ENCODE measurements around the gene DCHS2. TPM values are rescaled to one million over a fixed set of nuclear protein-coding genes. Genes with fewer than 3 reads are reported as not detected.

The DCHS2 gene
- total RNA-seq, 1 donor from 2014 or later = 4.1 TPM

DNA sequence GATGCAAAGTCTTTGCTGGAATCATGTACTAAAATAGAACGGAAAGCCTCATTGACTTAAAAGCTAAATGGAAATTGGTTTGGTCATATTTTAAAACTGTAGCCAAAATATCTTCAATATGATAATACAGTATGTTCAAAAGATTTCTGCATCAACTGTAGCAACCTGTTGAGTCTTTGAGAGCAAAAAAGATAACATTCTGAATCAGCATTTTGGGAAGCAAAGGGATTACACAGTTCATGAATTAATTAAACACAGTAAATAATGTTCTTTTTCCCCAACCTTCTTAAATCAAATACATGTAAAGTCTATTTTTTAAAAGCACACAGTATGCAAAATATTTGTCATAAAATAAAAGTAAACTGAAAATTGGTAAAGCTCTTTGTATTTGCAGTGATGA lies 50.5 kb downstream of the DCHS2 start:
- no peak for DNase-seq (ENCODE audit: low spot score in 2 of 2, unreplicated experiment in 2 of 2)
- TF ChIP-seq, protein P1, sequence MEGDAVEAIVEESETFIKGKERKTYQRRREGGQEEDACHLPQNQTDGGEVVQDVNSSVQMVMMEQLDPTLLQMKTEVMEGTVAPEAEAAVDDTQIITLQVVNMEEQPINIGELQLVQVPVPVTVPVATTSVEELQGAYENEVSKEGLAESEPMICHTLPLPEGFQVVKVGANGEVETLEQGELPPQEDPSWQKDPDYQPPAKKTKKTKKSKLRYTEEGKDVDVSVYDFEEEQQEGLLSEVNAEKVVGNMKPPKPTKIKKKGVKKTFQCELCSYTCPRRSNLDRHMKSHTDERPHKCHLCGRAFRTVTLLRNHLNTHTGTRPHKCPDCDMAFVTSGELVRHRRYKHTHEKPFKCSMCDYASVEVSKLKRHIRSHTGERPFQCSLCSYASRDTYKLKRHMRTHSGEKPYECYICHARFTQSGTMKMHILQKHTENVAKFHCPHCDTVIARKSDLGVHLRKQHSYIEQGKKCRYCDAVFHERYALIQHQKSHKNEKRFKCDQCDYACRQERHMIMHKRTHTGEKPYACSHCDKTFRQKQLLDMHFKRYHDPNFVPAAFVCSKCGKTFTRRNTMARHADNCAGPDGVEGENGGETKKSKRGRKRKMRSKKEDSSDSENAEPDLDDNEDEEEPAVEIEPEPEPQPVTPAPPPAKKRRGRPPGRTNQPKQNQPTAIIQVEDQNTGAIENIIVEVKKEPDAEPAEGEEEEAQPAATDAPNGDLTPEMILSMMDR (IDR thresholded peaks at IDR 0.05; ENCODE audit: unreplicated experiment) = no peak
- H3K36me3 Mint-ChIP-seq = no peaks in the 10 kb centered on the region
- peaks cover 12% of the 10 kb centered on the region for H3K27me3 Mint-ChIP-seq (ENCODE audit: low read depth)
- H3K4me3 Mint-ChIP-seq = no peak overlapping the region
- H3K27ac Mint-ChIP-seq = no peak overlapping the region
- peaks cover 3% of the 10 kb centered on the region for H3K4me1 Mint-ChIP-seq
- no peaks in the 10 kb centered on the region for H3K9me3 Mint-ChIP-seq

DNA sequence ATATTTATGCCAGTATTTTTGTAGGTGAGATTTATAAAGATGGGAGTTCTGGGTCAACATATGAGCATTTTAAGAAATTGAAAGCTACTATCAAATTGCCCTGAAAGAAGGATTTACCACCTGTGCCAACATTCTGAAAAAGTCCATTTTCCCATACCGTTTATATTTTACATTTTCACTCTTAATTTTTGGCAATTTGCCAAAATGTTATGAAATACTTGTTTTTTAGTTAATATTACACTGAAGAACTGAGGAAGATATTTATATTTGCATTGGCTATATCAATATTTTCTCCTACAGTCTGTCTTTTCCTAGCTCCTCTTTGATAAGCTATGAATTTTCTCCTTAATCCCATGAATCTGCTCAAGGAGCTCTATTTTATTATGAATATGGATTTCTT lies 52.4 kb downstream of the DCHS2 start:
- TF ChIP-seq, protein P1 (IDR thresholded peaks at IDR 0.05; ENCODE audit: unreplicated experiment) = no peak
- Mint-ChIP-seq H3K4me1 (peaks cover 3% of the 10 kb centered on the region), H3K27me3 (ENCODE audit: low read depth) (peaks cover 19% of the 10 kb centered on the region), H3K27ac (no peak overlapping the region), H3K36me3 (no peaks in the 10 kb centered on the region), H3K9me3 (no peaks in the 10 kb centered on the region), H3K4me3 (no peak overlapping the region)
- no peak for DNase-seq (ENCODE audit: low spot score in 2 of 2, unreplicated experiment in 2 of 2)

DNA sequence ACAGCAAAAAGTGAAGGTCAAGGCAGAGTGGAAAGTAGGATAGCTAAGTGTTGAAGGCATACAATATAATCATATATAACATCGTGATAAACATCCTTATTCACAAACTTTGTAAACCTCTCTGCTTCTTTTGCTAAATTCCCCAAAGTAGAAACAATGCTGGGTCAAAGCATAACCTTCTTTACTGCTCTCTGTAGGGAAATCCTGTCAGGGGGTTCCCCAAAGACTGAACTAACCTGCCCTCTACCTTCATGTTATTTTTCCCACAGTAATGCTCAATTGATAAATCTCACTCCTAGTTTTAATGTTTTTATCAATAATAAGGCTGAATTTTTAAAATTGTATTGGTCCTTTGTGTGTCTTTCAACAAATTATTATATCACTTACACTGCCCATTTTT lies 55.7 kb downstream of the DCHS2 start:
- TF ChIP-seq, protein P1 (IDR thresholded peaks at IDR 0.05; ENCODE audit: unreplicated experiment) = no peak
- no peak for DNase-seq (ENCODE audit: low spot score in 2 of 2, unreplicated experiment in 2 of 2)
- no peak overlapping the region for H3K4me3 Mint-ChIP-seq
- H3K9me3 Mint-ChIP-seq = no peaks in the 10 kb centered on the region
- H3K27ac Mint-ChIP-seq = no peak overlapping the region
- no peaks in the 10 kb centered on the region for H3K36me3 Mint-ChIP-seq
- peaks cover 2% of the 10 kb centered on the region for H3K4me1 Mint-ChIP-seq
- peaks cover 39% of the 10 kb centered on the region for H3K27me3 Mint-ChIP-seq (ENCODE audit: low read depth)

DNA sequence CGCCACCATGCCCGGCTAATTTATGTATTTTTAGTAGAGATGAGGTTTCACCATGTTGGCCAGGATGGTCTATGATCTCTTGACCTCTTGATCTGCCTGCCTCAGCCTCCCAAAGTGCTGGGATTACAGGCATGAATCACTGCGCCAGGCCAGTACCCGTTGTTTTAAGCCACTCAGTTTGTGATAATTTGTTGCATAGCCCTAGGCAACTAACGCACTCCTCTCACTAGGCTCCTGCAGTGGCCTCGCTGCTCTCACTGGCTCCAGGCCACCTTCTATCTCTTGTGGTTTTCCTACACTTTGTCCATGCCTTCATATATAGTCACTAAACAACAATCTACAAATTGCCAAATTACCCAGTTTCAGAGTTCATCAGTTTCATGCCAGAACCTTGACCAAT lies 58.1 kb downstream of the DCHS2 start:
- TF ChIP-seq, protein P1 (IDR thresholded peaks at IDR 0.05; ENCODE audit: unreplicated experiment) = no peak
- H3K27ac Mint-ChIP-seq = no peak overlapping the region
- no peak overlapping the region for H3K4me3 Mint-ChIP-seq
- H3K9me3 Mint-ChIP-seq = no peaks in the 10 kb centered on the region
- H3K4me1 Mint-ChIP-seq = no peaks in the 10 kb centered on the region
- no peak for DNase-seq (ENCODE audit: low spot score in 2 of 2, unreplicated experiment in 2 of 2)
- no peaks in the 10 kb centered on the region for H3K36me3 Mint-ChIP-seq
- H3K27me3 Mint-ChIP-seq (ENCODE audit: low read depth) = peaks cover 59% of the 10 kb centered on the region

DNA sequence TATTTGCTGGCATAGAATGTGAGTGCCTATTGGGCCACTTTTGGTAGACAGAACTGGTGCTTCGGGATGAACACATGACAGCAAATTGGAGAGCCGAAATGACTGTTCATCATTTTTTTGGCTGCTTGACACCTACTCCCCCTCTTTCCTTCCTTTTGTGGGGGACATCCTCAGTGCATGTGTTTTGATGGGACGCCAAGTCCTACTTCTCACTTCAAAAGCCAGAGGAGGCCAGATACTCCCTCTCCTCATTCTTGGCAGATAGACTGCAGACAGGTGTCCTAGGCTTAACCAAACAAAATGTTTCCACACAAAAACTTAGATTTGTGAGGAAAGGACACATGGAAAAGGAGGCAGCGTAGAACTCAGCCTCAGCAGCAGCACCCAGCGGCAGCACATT lies 62.4 kb downstream of the DCHS2 start:
- no peak overlapping the region for H3K4me3 Mint-ChIP-seq
- no peak overlapping the region for H3K27ac Mint-ChIP-seq
- TF ChIP-seq, protein P1 (IDR thresholded peaks at IDR 0.05; ENCODE audit: unreplicated experiment) = no peak
- no peaks in the 10 kb centered on the region for H3K9me3 Mint-ChIP-seq
- peaks cover 77% of the 10 kb centered on the region for H3K27me3 Mint-ChIP-seq (ENCODE audit: low read depth)
- H3K36me3 Mint-ChIP-seq = no peaks in the 10 kb centered on the region
- no peak for DNase-seq (ENCODE audit: low spot score in 2 of 2, unreplicated experiment in 2 of 2)
- peaks cover 7% of the 10 kb centered on the region for H3K4me1 Mint-ChIP-seq

DNA sequence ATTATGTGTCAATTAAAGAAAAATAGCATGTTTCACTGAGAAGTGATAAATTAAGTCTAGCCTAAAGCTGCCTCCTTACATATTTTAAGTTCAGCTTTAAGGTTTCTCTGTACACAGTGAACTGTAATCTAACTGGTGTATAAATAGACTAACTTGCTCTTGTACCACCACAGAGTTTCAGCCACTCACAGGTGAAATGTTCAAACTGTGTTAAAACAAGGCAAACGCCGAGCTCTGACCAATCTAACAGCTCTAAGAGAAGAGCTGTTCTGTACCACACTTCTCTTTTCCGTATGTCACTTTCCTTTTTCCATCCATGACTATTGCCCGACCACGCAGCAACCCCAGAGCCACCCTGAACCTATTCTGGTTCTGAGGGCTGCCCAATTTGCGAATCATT lies 64.5 kb downstream of the DCHS2 start:
- Mint-ChIP-seq H3K27ac (no peak overlapping the region), H3K4me1 (peaks cover 15% of the 10 kb centered on the region), H3K36me3 (no peaks in the 10 kb centered on the region), H3K27me3 (ENCODE audit: low read depth) (peaks cover 73% of the 10 kb centered on the region), H3K4me3 (no peak overlapping the region), H3K9me3 (no peaks in the 10 kb centered on the region)
- TF ChIP-seq, protein P1 (IDR thresholded peaks at IDR 0.05; ENCODE audit: unreplicated experiment) = no peak
- no peak for DNase-seq (ENCODE audit: low spot score in 2 of 2, unreplicated experiment in 2 of 2)

Data from mesothelial cell of epicardium (in vitro differentiated cells).